Muscle layer of colon (tissue), 2 donors: ENCODE data around the gene RASGRP1.

Experiments
- H3K27ac ChIP-seq: one replicate; pipeline ENCODE4 v1.7.0; 2013; ENCODE audit warnings: low read depth, mild to moderate bottlenecking, low read length, moderate library complexity
- H3K27me3 ChIP-seq, 2 donors: one replicate each; pipeline ENCODE4 v1.7.0; 2013; ENCODE audit warnings: low read length in 2 of 2, mild to moderate bottlenecking in 2 of 2; ENCODE audit not compliant: insufficient read depth in 2 of 2, control insufficient read depth in 1 of 2
- H3K36me3 ChIP-seq: one replicate; pipeline ENCODE4 v1.7.0; 2013; ENCODE audit warnings: mild to moderate bottlenecking, low read length; ENCODE audit not compliant: insufficient read depth
- H3K4me1 ChIP-seq: one replicate; pipeline ENCODE4 v1.7.0; 2013; ENCODE audit warnings: mild to moderate bottlenecking, low read length; ENCODE audit not compliant: insufficient read depth
- H3K4me3 ChIP-seq, 2 donors: one replicate each; pipeline ENCODE4 v1.7.0; 2013; ENCODE audit warnings: low read length in 2 of 2, low read depth in 1 of 2, mild to moderate bottlenecking in 1 of 2, moderate library complexity in 1 of 2
- H3K9ac ChIP-seq: one replicate; pipeline ENCODE4 v1.7.0; 2013; ENCODE audit warnings: low read length
- H3K9me3 ChIP-seq: one replicate; pipeline ENCODE4 v1.7.0; 2013; ENCODE audit warnings: mild to moderate bottlenecking, low read length
- donor health status: abdominal sarcoma.
- donor health status: Adenocarcinoma of cecum.

Gene RASGRP1

DNA sequence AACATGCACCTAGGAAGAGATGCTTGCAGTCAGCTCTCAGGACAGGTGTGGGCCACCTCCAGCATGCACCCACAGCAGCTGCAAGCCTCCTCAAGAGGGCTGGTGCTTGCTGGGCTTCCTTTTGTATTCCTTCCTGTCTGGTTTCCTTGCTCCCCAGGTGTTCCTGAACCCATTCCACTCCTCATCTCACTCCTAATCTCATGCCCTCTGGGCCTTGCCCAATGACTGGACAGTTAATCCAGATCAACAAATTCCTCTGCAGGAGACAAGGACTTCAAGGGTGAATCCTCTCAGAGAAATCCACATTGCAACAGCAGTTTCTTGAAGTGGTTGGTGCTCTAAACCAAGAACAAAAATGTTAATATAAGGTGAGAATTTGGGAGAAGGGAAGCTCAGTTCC, 30.7 kb downstream of the RASGRP1 start:
- Histone ChIP-seq H3K36me3 (no peaks in the 10 kb centered on the region), H3K27me3 (no peaks in the 10 kb centered on the region), H3K4me1 (peaks cover 9% of the 10 kb centered on the region), H3K4me3 (no peak overlapping the region), H3K9me3 (no peaks in the 10 kb centered on the region), H3K9ac (no peak overlapping the region), H3K27ac (no peak overlapping the region)

DNA sequence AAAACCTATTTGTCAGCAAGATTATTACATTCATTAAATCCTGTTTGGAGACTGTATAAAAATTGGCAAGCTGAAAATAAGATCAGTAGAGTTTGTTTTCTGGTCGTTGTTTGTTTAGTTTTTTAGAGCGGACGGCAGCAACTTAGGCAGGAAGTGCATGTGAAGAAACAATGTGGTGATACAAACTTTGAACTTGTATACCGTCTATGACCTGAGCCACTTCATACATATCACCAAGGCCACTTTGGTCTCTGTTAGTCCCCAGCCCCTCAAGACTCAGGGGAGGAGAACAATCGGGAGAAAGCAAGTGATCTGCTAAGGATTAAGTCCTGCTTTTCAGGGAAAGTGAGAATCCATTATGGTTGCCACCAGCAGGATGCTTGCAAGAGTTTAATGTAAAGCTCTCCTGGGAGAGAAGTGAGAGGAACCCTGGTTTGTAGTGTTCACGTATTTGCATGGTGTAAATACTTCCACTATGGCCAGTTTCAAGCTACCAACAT, 31.1 kb downstream of the RASGRP1 start:
- Histone ChIP-seq H3K27me3 (no peaks in the 10 kb centered on the region), H3K4me1 (peaks cover 9% of the 10 kb centered on the region), H3K27ac (no peak overlapping the region), H3K4me3 (no peak overlapping the region), H3K36me3 (no peaks in the 10 kb centered on the region), H3K9ac (no peak overlapping the region), H3K9me3 (no peaks in the 10 kb centered on the region)

DNA sequence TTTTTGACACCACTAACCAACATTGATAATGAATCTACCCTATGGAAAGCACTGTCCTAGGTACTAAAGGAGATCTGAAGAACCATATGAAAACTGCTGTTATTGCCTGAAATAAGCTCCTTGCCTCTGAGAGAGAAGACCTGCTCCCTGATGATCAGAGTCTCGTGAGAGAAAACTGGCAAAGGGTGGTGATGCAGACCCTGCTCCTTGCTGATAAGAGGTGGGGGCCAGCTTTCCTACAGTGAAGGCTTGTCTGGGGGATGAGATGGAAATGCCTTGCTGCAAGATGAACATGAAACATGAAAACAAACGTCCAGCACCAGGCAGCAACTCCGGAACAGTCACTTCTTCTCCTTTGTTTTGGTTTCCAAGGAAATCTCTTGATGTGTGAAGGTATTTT, 31.9 kb downstream of the RASGRP1 start:
- H3K9ac ChIP-seq, result no peak overlapping the region

DNA sequence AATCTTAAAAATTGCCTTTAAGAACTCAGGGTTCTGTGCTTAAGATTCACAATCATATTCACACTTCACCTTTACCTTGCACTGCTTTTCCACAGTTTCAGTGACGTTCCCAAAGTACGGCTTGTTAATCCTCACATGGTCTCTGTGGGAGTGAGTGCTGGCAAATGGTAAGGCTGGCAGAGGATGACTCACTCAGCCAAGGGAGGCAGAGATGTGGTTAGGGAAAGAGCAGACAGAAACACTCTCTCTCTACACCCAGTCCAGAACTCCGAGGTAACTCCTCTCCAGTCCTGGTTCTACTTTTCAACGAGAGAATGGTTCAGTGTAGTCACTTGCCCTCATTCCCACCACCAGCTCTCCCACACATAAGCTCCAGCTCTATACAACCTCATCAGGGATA, 33.1 kb downstream of the RASGRP1 start:
- H3K27ac ChIP-seq, result no peak overlapping the region

More for the DNA sequence above, 31.9 kb downstream of the RASGRP1 start:
- Histone ChIP-seq H3K27me3 (no peaks in the 10 kb centered on the region), H3K4me3 (no peak overlapping the region), H3K27ac (no peak overlapping the region), H3K4me1 (peaks cover 9% of the 10 kb centered on the region), H3K9me3 (no peaks in the 10 kb centered on the region), H3K36me3 (no peaks in the 10 kb centered on the region)

DNA sequence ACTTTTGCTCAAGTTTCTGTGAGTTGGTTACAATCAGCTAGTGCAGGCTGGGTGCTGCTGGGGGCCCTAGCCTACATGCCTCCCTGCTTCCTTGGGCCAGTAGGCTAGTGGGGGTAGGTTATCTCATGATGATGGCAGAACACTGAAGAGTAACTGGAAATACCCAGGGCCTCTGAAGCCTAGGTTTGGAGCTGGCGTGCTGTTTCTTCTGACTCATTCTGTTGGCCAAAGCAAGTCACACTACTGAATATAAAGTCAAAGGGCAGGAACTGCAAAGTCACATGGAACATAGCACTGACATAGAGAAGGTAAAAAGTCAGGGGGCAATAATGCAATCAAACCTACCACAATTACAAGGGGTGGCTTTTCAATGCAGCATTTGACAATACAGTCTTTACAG, 34.5 kb downstream of the RASGRP1 start:
- Histone ChIP-seq H3K27me3 (no peaks in the 10 kb centered on the region), H3K4me1 (no peaks in the 10 kb centered on the region), H3K27ac (no peak overlapping the region), H3K4me3 (no peak overlapping the region), H3K9ac (no peak overlapping the region), H3K9me3 (no peaks in the 10 kb centered on the region), H3K36me3 (no peaks in the 10 kb centered on the region)

More for the DNA sequence above, 33.1 kb downstream of the RASGRP1 start:
- no peak overlapping the region for H3K4me3 ChIP-seq
- peaks cover 9% of the 10 kb centered on the region for H3K4me1 ChIP-seq
- H3K36me3 ChIP-seq, result no peaks in the 10 kb centered on the region
- no peaks in the 10 kb centered on the region for H3K9me3 ChIP-seq
- H3K9ac ChIP-seq, result no peak overlapping the region
- no peaks in the 10 kb centered on the region for H3K27me3 ChIP-seq

DNA sequence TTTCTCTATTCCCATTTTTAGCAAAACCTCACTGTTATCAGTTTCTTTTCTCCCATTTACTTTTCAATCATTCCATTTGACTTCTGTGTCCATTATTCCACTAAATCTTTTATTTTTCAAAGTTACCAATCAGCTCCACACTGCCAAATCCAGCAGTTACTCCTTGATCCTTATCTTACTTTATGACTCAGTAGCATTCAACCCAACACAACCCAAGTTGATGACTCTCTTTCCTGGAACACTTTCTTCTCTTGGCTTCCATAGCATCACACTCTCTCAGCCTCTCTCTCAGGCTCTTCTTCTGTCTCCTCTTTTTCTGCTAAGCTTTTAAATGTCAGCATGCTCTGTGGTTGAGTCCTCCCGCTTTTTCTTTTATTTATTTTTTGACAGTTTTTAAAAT, 36.3 kb downstream of the RASGRP1 start:
- Histone ChIP-seq H3K27me3 (no peaks in the 10 kb centered on the region), H3K9ac (no peak overlapping the region), H3K27ac (no peak overlapping the region), H3K4me1 (no peaks in the 10 kb centered on the region), H3K4me3 (no peak overlapping the region), H3K9me3 (no peaks in the 10 kb centered on the region), H3K36me3 (no peaks in the 10 kb centered on the region)

DNA sequence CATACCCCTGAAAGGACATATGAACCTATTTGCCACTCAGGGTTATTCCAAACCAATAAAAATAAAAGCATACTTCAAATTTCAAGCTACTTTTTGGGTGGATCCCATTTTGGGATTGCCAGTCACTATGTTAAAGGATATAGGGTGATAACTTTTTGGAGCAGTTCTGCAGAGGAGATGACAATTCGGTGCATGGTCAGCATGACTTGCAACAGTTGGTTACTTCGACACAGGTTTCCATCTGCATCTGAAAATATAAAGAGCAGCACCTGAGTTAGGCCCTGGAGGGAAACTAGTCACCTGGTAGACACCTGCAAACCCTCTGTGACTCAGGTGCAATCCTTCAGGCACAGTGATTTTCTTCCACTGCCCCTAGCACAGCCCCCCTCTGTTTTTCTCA, 38.5 kb downstream of the RASGRP1 start:
- Histone ChIP-seq H3K36me3 (no peaks in the 10 kb centered on the region), H3K4me3 (no peak overlapping the region), H3K27ac (no peak overlapping the region), H3K27me3 (no peaks in the 10 kb centered on the region), H3K9me3 (no peaks in the 10 kb centered on the region), H3K9ac (no peak overlapping the region), H3K4me1 (no peaks in the 10 kb centered on the region)

DNA sequence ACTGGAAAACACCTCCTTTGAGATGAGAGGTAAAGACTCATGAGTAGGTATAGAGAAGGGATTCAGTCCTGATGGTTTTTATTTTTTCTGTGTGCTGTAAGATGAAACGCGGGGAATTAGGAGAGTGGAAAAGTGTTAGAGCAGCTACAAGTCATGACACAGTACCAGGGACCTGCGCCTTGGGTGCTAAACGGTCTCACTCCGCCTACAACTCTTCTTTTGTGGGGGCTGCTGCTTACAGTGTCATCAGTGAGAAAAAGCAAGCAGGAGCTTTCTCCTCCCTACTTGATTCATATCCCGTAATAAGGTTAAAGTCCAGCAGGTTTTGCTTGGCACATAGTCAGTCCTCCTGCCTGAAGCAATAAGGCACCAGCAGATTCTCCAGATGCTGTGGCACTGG, 39.1 kb downstream of the RASGRP1 start:
- no peaks in the 10 kb centered on the region for H3K4me1 ChIP-seq
- H3K9ac ChIP-seq, result no peak overlapping the region
- H3K27ac ChIP-seq, result no peak overlapping the region
- no peaks in the 10 kb centered on the region for H3K36me3 ChIP-seq
- no peak overlapping the region for H3K4me3 ChIP-seq
- no peaks in the 10 kb centered on the region for H3K27me3 ChIP-seq
- no peaks in the 10 kb centered on the region for H3K9me3 ChIP-seq

DNA sequence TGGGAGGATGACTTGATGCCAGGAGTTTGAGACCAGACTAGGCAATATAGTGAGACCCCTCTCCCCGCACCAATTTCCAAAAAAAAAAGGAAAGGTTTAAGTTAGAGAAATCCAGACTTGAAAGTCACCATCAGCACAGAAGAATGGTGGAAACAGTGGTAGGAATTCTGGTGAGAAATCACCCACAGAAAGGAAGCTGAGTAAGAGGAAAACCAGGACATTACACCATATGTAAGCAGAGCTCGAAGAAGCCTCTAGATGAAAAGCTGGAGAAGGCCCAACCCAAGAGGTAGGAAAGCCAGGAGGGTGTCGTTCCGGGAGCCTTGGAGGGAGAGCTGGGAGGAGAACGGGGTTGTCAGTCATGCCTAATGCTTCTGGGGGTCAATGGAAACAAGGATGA, 40.5 kb downstream of the RASGRP1 start:
- Histone ChIP-seq H3K9me3 (no peaks in the 10 kb centered on the region), H3K36me3 (no peaks in the 10 kb centered on the region), H3K4me1 (no peaks in the 10 kb centered on the region), H3K27ac (no peak overlapping the region), H3K27me3 (no peaks in the 10 kb centered on the region), H3K9ac (no peak overlapping the region), H3K4me3 (no peak overlapping the region)

DNA sequence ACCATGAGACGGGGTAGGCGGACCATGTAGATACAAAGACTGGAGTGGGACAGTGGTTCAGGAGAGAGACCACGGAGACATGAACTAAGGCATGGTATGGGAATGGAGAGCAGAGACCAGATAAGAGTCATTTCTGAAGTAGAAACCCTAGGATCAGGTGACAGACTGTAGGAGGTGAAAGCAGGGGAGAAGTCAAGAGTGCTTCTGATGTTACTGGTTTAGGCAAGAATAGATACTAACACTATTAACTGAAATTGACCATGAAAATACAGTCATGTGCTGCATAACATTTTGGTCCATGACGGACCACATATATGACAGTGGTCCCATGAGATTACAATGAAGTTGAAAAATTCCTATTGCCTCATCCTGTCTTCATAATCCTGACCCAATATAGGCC, 41.7 kb downstream of the RASGRP1 start:
- no peaks in the 10 kb centered on the region for H3K36me3 ChIP-seq
- no peaks in the 10 kb centered on the region for H3K4me1 ChIP-seq
- H3K4me3 ChIP-seq, result no peak overlapping the region
- H3K27ac ChIP-seq, result no peak overlapping the region
- H3K27me3 ChIP-seq, result no peaks in the 10 kb centered on the region
- no peaks in the 10 kb centered on the region for H3K9me3 ChIP-seq
- no peak overlapping the region for H3K9ac ChIP-seq

DNA sequence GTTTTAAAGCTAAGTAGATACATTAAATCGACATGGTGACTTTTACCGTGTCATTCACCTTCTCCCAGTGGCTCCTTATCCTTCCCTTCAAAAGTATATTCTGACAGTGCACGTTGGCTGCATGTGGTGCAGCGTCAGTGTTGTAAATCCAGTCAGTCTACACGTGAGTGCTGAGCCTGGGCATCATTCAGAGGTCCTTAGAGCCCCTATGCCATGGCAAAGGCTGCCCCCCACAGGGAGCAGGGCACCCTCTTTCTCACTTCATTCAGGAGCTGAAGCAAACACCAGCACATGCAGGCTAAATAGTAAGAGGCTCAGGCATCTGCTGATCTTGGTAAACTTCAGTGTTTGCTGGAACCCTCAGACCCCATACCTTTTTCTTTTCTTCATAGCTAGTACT, 43.3 kb downstream of the RASGRP1 start:
- Histone ChIP-seq H3K9me3 (no peaks in the 10 kb centered on the region), H3K27ac (no peak overlapping the region), H3K4me3 (no peak overlapping the region), H3K9ac (no peak overlapping the region), H3K4me1 (no peaks in the 10 kb centered on the region), H3K27me3 (no peaks in the 10 kb centered on the region), H3K36me3 (no peaks in the 10 kb centered on the region)

DNA sequence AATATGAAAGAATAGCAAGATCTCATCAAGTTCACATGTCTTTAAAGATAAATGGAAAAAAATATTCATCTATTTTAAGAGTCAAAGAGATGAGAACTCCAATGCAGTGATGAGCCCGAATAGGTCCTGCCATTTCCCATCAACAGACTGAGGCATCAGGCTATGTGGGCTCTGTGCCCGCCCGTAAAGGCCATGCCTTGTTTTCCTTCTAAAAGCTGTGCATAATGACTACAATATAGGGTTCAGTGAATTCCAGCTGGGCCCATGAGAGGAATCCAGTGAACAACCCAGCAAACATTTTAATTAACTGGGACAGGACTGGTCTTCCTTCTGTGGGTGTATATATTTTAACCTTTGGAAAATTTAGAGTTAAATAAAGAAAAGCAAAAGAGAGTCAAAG, 44.6 kb downstream of the RASGRP1 start:
- Histone ChIP-seq H3K27me3 (no peaks in the 10 kb centered on the region), H3K36me3 (no peaks in the 10 kb centered on the region), H3K4me1 (no peaks in the 10 kb centered on the region), H3K9ac (no peak overlapping the region), H3K4me3 (no peak overlapping the region), H3K9me3 (no peaks in the 10 kb centered on the region), H3K27ac (no peak overlapping the region)
